GM19468 (cell line): ENCODE results near the gene ABCA1.
"Not testable (repeated sequence)": the region's sequence is repeated elsewhere in the genome, so short reads cannot be mapped to it uniquely, and the experiment has no call there.

Experiments used
- ATAC-seq: cut with Tn5 transposase; IDR thresholded peaks from one replicate; pipeline ENCODE4 v1.9.1; 2021; ENCODE audit warnings: mild to moderate bottlenecking, moderate library complexity, moderate number of reproducible peaks; ENCODE audit not compliant: unreplicated experiment; ENCODE audit errors: extremely low read depth

The ABCA1 gene

DNA sequence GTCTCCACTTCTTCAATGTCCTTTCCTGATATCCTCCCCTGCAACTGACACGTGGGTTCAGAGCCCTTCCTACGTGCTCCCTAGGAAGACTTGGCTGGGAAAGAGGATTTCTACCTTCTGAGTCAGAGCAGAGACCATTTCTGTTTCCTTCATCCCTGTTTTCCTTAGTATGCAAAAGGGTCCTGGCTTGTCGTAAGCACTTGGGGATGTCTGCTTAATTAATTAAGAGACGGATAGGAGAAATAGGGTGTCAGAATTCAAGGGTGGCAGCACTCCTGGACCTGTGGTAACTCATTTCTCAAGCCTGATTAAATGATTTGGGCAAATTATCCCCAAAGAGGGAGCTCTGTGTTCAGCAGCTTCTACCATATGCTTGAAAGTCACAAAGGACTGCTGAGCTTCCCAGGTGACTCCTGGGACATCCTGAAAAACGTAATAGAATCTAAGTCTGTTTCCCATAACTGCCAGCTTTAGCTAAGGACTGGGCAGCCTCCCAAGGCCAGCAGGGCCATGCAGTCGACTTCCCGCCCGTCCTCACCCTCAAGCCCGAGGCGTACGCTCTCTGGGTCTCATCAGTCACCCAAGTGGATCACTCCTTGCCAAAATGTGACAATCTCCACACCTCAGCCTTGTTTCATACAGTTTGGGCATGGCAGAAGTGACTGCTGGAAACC, 20.5 kb downstream of the ABCA1 start:
- ATAC-seq, result no peak

DNA sequence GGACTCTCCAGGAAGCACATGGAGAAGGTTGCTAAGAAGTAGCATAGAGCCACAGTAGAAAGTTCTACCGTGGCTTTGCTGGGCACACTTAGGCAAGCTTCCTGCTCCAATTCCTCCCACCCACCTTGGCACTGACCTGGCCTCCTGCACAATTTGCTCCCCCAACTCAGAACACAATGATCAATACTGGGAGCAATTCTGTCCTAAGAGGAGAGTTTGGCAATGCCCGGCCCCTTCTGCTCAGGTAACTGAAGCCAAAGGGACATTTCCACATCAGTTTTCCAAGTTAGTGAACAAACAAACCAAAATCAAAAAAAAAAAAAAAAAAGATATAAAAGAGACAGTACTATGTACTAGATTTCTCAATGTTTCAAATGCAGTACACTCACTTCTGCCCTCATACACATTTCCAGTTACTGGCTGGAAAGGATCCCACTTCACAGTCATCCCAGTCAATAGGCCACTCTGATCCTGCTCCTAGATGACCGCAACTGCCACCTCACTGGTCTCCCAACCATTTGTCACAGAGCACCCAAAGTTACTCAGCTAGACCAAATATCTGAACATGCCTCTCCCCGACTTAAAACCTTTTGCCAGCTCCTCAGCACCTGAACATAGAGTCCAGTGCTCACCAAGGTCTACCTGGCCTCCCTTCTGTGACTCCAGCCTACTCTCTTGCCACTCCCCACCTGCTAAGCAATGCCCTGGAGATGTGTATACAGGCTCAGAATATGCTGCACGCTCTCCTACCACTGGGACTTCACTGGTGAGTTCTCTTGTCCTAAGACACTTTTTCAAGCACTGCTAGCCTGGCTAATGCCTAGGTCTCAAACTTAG, 21.3 kb downstream of the ABCA1 start:
- ATAC-seq, result no peak

DNA sequence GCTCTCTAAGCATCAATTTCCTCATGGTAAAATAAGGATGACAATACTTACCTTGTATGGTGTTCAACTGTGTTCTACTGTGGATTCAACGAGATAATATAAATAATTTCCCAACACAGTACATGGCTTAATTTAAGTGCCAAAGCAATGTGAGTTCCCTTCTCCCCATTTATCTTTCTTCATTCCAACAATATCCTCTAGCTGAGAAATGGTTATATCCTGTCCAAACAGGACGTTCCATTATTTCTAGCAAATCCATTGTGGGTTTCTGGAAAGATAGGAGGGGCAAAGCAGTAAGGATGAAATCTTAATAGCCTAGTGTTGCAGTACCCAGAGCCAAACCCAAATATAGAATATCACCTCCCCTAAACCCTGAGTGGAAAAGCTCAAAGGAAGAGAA, 22.0 kb downstream of the ABCA1 start:
- ATAC-seq, result no peak

DNA sequence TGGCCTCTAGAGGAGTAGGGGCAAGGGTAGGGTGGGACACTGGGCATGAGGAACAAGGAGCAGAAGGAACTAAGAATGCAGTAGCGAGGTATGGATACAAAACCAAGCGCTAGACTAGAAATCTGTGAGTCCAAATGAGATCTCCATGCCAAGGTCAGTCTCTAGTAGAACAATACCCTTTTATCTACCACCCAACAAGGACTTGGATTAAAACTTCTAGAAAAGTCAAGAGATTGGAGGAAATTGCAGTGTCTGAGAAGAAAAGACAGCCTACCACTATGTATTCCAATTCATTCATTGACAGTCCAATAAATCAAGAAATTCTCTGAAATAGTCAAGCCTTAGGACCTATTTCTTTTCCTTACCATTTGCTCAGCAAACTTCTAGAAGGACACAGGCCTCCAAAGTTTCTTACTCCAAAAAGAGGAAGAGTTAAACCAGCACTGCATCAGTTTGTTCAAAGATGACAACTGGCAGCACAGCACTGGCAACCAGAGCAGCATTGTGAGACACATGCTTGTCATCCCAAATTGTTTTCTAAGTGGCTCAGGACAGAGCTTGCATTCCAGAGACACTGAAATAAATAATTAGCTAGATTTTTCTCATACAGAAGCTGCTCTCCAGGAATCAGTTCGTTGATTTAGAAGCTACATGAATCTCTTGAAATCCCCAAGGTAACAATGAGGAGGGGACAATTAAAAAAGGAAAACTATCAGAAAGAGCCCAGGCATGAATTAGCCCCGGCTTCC, 22.6 kb downstream of the ABCA1 start:
- no peak for ATAC-seq

DNA sequence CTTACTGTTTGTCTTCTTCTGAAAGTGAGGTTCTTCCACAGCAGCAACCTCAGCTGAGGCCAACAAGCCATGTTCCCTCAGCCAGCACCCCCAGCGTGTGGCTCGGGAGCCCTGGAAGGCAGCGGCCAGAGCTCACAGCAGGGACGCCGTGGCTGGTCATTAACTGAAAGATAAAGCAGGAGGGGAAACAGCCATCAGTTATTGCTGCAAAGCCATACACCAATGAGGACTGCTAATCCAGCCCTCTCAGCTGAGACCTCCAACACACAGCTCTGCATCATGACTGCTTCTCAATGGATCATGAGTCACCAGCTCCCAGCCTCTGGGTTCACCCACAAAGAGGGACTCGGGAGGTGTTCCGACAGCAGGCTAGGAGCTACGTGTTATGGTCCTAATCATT, 24.3 kb downstream of the ABCA1 start:
- ATAC-seq, result no peak

DNA sequence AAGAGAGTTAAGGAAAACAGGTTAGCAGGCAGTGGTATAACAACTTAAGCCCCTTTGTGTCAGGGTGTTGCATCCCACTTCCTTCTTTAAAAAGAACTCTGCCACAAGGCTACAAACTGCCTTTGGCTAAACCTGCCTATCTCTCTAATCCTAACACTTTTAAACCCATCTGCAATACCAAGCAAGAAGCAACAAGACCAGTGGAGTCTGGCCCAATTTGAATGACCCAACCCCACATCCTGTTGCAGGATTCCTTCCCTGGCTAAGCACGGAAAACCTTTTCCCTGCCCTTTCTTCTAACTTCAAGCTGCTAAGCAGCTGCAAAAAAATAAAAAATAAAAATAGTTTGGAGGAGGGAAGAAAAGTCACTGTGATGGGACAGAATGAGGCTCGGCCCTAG, 27.1 kb downstream of the ABCA1 start:
- no peak for ATAC-seq

DNA sequence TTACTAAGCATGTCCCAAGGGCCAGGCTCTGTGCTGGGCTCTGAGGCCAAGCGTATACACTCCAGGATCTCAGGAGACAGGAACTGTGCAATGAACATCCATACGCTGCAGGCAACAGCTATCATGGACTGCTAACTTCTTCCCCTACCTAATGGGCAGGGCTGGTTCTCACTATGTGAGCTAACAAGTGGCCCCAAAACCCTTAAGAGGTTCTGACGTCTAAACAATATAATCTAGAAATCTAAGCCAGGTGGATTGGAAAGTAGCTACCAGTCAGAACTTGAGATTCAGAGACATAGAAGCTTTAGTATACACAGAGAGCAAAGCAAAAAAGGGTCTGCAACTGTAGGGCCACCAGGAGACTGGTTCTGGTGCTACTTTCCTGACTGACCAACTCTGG, 27.6 kb downstream of the ABCA1 start:
- no peak for ATAC-seq

DNA sequence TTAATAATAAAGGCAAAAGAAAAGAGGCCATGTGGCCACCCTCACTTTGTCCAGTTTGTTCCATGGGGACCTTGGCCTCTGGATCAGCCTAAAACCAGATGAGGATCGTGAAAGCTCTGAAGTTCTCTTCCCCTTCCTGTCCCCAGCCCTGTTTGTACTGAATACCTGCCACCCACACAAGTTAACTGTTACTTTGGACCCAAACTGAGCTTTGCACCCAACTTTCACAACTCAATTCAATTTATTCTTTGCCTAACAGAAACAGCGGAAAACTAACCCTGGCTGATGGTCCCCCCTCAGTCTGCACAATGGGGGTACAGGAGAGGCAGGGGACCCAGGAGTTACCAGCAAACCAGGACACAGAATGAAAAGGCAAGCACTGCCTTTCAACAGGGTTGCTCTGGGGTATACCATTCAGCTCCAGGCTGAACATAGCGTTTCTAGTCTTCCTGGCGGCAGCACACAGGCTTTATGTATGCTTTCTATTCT, 28.2 kb downstream of the ABCA1 start:
- no peak for ATAC-seq

DNA sequence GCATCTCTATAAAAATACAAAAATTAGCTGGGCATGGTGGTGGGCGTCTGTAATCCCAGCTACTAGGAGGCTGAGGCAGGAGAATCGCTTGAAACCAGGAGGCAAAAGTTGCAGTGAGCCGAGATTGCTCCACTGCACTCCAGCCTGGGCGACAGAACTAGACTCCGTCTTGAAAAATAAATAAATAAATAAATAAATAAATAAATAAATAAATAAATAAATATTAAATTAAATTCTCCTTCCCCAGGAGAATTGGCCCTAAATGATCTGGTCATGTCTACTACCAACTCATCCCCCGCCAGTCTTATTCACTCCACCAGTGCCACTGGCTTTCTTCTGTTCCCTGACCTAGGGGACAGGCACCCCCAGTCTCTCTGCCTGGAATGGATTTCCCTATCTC, 29.6 kb downstream of the ABCA1 start:
- ATAC-seq, result not testable (repeated sequence)

DNA sequence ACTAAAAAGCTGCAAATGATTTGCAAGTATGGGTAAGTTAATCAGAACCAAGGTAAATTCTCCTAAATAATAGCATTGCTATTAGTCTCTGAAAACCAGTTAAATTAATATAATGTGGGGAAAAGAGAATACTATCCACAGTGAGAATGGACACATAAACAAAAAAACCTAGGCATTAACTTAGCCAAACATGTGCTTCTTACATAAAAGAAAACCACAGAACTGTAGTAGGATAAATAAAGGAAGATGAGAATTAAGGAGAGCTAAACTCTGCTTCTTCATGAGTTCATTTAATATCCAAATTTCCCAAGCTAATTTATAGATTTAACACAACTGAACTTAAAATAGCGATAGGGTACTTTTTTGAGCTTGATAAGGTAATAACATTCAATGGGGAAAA, 31.8 kb downstream of the ABCA1 start:
- ATAC-seq, result no peak

DNA sequence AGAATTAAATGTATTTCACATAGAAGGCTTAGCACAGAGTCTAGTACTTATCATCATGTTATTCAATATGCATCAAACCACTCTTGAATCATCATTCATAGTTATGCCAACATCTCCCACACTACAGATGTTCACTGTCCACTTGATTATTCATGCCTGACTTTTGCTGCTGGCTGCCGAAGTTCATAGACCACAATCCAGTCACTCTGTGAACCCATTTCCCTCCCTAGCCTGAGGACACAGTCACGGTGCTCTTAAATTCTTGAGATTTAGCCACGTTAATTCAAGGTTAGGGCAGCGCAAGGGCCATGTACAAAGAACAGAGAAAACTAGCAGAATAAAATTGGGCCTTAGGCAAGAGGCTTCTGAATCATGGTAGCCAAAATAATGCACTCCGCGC, 32.4 kb downstream of the ABCA1 start:
- no peak for ATAC-seq

DNA sequence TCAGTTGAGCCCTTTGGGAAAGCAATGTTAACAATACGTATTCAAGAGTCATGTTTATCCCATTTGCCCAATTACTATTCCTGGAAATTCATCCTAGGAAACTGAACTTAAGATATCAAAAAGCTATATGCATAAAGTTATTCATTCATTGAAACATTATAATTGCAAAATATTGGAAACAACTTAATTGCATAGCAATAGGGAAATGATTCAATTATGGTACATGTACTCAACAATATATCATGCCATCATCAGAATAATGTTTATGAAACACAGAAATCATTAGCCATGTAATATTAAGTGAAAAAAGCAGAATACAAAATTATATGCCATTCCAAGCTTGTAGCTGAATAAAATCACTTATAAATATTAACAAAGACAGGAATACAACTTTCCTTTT, 35.3 kb downstream of the ABCA1 start:
- ATAC-seq, result no peak

DNA sequence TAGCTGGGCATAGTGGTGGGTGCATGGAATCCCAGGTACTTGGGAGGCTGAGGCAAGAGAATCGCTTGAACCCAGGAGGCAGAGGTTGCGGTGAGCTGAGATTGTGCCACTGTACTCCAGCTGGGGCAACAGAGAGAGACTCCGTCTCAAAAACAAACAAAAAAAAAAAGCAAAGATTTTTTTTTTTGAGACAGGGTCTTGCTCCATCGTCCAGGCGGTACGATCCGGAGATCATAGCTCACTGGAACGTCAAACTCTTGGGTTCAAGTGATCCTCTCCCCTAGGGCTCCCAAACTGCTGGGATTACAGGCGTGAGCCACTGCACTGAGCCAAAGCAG, 37.6 kb downstream of the ABCA1 start:
- no peak for ATAC-seq

DNA sequence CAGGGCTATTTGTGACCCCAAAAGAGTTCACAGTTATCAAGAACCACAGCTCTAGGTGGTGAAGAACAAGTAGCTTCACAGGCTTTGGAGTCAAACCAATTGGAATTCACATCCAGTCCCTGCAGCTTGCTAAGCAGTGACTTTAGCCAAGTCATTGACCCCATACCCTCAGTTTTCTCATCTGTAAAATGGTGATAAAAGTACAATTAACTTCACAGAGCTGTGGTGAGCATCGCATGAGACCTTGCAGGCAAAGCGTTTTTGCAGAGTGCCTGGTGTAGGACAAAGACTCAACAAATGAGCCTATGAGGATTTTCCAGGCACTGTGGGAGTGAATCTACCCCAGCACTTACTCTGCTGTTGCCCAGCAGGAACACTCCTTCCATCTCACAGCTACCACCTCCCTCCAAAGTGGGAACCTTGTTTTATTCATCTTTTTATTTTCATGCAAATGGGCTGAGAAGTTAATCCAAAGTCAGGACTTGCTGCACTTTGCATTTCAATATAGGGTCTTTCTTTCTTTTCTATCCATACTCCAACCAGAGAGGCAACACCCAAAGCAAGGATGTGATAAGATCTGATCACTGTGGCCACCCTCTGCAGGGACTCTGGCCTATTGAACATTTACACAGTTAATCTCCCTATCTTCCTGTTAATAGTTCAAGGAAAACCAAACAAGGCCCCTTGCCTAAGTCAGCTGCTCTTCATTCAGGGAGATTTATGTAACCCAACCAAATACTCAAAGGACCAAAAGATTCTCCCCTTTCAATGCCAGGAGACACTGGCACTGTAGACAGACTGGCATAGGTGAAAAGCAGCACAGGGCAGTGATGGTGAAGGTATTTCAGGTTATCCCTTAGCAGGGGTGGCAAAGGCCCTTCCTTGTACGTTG, 41.9 kb downstream of the ABCA1 start:
- ATAC-seq, result no peak

DNA sequence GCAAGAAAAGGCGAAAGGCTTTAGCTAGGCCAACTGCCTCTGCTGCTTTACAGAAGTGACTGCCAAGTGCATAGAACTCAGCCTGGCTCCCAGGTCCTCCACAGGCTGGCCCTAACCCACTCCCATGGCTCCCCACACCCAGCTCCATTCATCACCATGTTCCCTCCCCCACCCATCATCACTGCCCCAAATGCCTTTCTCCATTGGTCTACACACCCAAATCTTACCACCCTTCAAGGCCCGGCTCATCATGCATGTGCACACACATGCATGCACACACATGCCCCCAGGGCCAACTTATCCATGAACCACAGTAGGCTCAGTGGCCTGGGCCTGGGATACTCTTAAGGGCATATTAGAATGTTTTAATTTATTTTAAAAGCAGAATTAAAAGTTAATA, 44.8 kb downstream of the ABCA1 start:
- no peak for ATAC-seq

DNA sequence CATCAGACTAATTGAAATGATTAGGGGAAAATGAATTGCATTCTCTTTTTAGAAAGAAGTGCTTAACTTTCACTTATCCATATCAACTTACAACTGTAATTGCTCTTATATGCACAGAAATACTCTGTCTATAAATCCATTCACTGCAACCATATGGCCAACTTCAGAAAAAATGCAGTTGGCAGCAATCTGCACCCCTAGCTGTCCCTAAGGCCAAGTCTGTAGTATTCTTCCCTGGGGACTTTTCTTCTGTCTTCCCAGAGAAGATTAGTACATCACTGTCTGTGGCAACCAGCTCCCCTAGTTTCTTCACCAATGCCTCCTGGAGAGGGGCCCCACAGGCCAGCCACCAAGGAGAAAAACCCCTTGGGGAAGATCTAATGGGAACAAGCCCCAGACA, 45.4 kb downstream of the ABCA1 start:
- no peak for ATAC-seq

DNA sequence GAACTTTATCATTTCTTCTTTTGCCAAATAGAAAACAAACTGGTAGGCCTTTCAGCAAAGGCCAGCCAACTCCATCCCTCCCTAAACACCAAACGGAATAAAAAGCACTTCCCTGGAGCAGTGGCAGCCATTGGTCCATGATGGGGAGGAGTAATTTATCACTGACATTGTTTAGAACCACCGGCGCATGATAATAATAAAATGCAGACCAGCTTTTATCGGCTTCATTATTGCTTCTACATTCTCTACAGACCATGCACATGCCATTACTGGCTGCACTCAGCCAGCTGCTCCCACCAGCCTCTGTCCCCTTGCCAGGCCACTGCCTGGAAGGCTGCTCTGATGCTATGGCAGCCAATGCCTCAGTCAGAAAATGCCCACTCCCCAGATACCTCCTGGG, 45.9 kb downstream of the ABCA1 start:
- no peak for ATAC-seq

DNA sequence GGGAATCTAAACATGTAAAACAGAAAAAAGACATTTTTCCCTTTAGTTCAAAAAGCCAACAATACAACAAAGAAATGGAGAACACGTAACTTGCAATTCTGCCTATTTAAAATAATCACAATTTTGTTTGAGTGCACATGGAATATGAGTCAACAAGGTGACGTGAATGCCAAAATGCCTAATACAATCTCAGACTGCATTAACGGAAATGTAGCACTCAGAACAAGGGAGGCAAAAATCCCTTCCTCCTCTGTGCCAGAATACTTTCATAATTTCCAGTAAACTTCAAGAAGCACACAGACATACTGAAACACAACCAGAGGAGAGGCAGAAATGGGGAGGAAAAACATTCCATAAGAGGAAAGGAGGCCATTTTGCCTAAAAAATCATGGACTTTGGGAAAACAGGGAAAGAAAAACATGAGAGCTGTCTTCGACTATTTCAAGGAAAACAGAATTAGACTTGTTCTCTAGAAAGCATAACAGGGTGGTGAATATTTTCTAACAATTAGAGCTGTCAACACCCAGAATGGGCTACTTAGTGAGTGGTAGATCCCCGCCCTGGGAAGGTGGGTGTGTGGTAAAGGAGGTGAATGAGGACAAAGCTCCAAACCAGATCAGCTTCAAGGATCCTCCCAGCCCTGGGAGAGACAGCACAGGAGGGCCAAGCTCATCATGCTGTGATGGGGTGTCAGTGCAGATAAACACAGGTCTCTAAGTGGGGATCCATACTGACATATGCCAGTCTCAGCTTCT, 48.2 kb downstream of the ABCA1 start:
- ATAC-seq, result no peak

DNA sequence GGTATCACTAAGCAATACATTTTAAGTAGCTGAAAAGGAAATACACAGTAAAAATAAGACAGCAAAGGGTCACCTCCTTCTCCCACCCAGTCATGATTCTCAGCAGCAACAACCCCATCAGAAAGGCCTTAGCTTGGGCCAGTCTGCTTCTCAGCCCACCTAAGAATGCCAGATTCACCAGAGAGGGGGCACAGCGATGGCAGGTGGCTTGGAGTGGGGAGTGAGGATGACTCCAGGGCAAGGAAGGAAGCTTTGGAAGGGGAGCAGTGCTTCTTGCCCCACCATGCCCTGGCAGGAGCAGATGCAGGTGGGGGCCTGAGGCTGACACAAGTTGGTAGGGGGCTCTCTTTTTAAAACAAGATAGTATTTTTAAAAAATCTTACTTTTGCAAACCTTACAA, 51.4 kb downstream of the ABCA1 start:
- no peak for ATAC-seq

DNA sequence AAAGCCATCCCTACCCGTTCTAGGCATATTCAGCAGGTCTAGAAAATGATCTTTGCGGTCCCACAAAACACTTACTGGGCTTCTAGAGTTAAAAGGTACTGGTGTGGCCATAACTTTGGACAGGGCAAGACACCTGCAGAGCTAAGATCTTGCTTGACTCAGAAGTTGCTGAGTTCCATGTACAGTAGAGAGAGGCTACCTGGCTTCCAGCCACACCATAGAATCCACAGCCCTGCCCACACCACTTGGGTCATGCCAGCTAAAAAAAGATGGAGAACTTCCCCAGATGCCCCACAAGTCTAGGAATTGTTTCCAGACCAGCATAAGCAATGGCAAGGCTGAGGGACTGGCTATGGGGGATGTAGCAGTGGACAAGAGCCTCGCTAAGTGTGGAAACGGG, 52.1 kb downstream of the ABCA1 start:
- no peak for ATAC-seq
